GM21825 (cell line): ENCODE results near the gene ANG.

Source experiments
- ATAC-seq: cut with Tn5 transposase; IDR thresholded peaks from one replicate; pipeline ENCODE4 v1.9.1; 2021; ENCODE audit warnings: mild to moderate bottlenecking, moderate library complexity; ENCODE audit not compliant: unreplicated experiment

ANG gene

GRCh38 chr14:20742132-20742531 lies 53.6 kb downstream of the ANG start:
- ATAC-seq: no peak

GRCh38 chr14:20743556-20743955 lies 55.0 kb downstream of the ANG start:
- no peak for ATAC-seq
